Panc1 (cell line): ENCODE measurements around the gene TRIM54.

ENCODE experiments used
- POLR2AphosphoS5 ChIP-seq: IDR thresholded peaks from 2 replicates; pipeline ENCODE4 v1.6.1; 2012; ENCODE audit warnings: mild to moderate bottlenecking, low read depth, low read length, moderate library complexity
- SIN3A ChIP-seq: IDR thresholded peaks from 2 replicates; pipeline ENCODE4 v1.6.1; 2012; ENCODE audit warnings: low read depth, mild to moderate bottlenecking, low read length, moderate library complexity, borderline replicate concordance; ENCODE audit not compliant: insufficient read depth
- TCF7L2 ChIP-seq: IDR thresholded peaks from 2 replicates; pipeline ENCODE4 v1.6.1; 2011; ENCODE audit warnings: mild to moderate bottlenecking, low read depth, low read length, inconsistent platforms
- TF ChIP-seq, protein P1 (sequence below): fragments of 450-650 bp; IDR thresholded peaks from 2 replicates; pipeline ENCODE4 v1.5.1; 2017; ENCODE audit warnings: mild to moderate bottlenecking

DNA sequence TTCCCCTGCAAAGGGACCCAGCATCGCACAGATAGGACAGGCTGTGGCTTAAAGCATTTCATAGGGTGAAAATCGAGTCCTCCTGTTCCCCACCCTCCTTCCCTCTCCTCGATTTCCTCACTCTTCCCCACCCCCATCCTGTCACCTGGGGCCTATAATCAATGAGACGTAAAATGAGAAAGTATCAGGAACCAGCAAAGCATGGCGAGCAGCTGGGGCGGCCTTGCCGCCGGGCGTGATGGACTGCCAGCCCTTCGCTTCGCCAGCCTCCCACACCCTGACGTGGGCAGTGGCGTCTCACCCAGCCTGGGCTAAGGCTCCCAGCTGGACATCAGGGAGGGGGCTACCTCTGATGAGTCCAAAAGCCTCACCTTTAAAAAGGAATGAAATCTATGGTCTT lies 30.5 kb upstream of the TRIM54 start:
- TF ChIP-seq, protein P1, sequence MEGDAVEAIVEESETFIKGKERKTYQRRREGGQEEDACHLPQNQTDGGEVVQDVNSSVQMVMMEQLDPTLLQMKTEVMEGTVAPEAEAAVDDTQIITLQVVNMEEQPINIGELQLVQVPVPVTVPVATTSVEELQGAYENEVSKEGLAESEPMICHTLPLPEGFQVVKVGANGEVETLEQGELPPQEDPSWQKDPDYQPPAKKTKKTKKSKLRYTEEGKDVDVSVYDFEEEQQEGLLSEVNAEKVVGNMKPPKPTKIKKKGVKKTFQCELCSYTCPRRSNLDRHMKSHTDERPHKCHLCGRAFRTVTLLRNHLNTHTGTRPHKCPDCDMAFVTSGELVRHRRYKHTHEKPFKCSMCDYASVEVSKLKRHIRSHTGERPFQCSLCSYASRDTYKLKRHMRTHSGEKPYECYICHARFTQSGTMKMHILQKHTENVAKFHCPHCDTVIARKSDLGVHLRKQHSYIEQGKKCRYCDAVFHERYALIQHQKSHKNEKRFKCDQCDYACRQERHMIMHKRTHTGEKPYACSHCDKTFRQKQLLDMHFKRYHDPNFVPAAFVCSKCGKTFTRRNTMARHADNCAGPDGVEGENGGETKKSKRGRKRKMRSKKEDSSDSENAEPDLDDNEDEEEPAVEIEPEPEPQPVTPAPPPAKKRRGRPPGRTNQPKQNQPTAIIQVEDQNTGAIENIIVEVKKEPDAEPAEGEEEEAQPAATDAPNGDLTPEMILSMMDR = no peak
- TF ChIP-seq TCF7L2 = no peak
- TF ChIP-seq POLR2AphosphoS5 = no peak
- no peak for TF ChIP-seq SIN3A
